Retinal pigment epithelial cell (primary cell): Measurements from ENCODE around the gene MYO18B.
A peak's percentile ranks its signal among the peaks of the same experiment; 100 is the strongest.

Experiments
- DNase-seq: peaks from one replicate; pipeline ENCODE4 v3.0.0-alpha.2; 2010; ENCODE audit warnings: low read depth
- H3K4me3 ChIP-seq: 2 replicates; pipeline ENCODE4 v1.5.1; 2011; ENCODE audit warnings: mild to moderate bottlenecking, low read length, control low read depth, moderate library complexity
- TF ChIP-seq, protein P1 (sequence below): conservative IDR thresholded peaks from 2 replicates; pipeline ENCODE4 v1.5.1; 2011; ENCODE audit warnings: low read depth, low read length, control low read depth, inconsistent platforms

Gene MYO18B

DNA sequence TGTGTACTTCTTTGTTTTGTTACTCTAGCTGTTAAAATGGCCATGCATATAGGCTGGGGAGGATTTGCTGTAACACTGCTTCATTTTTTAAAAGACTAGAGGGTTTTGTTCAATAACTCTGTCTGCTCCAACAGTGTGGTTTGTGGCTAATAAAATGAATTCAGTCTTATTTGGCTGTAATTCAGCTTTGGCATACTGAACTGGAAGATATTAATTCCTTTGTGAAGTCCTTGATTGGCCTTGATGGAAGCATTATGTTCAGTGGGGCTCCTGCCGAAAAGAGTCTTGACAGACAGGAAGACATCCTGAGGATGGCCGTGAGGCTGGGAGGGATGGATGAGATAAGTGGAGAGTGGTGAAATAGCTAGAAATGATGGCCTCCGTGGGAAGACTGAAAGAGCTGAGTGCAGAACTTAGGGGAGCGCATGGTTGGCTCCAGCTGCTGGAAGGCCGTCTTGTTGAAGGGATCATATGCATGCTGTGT, 44.8 kb upstream of the MYO18B start:
- no peak for DNase-seq
- no peak overlapping the region for H3K4me3 ChIP-seq
- TF ChIP-seq, protein P1, sequence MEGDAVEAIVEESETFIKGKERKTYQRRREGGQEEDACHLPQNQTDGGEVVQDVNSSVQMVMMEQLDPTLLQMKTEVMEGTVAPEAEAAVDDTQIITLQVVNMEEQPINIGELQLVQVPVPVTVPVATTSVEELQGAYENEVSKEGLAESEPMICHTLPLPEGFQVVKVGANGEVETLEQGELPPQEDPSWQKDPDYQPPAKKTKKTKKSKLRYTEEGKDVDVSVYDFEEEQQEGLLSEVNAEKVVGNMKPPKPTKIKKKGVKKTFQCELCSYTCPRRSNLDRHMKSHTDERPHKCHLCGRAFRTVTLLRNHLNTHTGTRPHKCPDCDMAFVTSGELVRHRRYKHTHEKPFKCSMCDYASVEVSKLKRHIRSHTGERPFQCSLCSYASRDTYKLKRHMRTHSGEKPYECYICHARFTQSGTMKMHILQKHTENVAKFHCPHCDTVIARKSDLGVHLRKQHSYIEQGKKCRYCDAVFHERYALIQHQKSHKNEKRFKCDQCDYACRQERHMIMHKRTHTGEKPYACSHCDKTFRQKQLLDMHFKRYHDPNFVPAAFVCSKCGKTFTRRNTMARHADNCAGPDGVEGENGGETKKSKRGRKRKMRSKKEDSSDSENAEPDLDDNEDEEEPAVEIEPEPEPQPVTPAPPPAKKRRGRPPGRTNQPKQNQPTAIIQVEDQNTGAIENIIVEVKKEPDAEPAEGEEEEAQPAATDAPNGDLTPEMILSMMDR, result no peak

DNA sequence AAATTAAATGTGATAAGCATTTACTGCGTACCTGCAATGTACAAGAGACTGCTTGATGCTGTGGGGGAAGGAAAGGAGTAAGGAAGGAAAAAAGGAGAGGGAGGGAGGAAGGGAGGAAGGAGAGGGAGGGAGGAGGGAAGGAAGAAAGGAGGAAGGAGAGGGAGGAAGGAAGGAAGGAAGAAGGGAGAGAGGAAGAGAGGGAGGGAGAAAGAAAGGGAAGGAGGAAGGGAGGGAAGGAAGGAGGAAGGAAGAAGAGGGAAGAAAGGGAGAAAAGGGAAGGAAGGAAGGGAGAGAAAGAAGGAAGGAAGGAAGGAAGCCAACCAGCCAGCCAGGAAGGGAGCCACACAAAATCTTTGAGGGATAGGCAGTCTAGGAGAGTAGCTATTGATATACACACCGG, 44.0 kb upstream of the MYO18B start:
- TF ChIP-seq, protein P1, result no peak
- no peak overlapping the region for H3K4me3 ChIP-seq
- DNase-seq, result no peak

DNA sequence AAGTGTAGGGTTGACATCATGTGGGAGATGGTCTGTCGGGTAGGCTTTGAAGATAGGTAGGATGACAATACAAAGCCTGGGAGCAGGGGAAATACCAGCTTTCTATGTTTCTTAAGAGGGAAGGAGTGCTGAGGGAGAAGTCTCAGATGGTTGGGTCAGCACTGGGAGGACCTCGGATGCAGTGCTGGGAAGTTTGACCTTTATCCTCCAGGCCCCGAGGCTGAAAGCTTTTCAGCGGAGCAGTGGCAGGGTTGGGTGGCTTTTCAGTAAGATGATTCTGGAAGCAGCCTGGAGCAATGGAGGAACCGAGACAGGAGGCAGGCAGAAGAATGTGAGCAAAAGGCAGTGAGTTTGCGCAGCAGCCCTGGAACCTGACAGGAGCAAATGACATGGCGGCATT, 43.5 kb upstream of the MYO18B start:
- no peak for DNase-seq
- H3K4me3 ChIP-seq, result no peak overlapping the region
- TF ChIP-seq, protein P1, result no peak

DNA sequence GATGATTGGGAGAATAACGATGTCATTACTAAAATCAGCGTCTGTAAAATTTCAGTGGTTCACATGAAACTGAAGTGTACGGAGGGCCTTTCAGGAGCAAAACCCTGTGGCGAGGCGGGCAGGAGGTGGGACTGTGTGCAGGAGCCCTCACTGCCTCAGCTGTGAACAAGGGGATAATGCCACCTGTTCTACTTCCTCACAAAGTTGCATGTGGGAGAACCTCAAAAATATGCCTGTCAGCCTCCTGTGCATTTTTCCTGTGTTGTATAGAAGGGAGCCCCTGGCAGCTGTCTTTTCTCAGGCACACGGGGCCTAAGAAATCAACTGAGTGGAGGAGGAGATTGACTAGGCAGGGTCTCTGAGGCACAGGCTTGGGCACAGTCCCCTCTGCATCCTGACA, 43.0 kb upstream of the MYO18B start:
- no peak for DNase-seq
- TF ChIP-seq, protein P1, result no peak
- H3K4me3 ChIP-seq, result no peak overlapping the region

DNA sequence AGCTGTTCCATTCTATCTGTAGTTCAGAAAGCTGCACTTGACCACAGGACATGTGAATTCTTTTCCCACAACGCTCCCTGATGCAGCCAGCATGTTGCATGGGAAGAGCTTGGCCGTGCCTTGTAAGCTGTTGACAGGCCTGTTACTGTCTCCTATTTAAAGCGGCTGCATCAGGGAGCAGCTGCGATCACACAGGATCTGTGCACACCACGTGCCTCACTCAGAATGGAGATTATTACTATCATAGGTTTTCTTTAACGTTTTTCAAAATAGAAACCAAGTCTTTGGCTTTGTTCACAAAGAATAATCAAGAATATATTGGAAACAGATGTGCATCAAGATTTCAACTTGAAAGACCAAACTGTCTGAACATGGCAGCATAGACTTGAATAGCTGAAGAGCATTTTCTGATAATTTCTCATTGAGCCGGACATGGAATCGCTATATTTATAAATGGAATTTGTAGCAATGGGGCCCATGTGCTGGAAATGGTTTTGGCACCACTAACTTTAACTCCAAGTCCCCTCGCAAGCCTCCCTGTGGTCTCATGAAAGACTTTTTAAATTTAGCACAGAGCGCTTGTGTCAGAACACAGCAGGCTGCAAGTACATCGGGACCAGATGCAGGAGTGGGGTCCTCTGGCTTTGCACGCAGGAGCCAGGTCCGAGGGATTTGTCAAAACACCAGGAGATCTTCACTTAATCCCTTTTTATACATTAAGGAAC, 40.8 kb upstream of the MYO18B start:
- DNase-seq, result no peak
- no peak overlapping the region for H3K4me3 ChIP-seq
- TF ChIP-seq, protein P1, result no peak

DNA sequence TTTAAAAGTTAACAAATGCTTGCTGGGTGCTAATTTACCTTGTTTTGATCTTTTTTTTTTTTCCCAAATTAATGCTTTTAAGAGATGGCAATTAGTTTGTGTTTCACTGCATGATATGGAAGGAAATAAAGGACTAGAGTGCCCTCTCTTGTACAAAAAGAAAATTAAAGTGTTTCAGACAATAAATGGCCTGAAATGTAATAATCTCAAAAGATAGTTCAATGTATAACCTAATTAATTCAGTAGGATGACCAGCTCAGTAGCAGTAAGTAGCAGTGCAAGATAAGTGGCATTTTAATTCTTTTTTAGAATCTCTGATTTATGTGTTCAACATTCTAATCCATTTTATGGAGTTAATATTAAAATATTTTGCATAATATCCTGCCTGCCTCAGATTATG, 39.9 kb upstream of the MYO18B start:
- TF ChIP-seq, protein P1, result peak; percentile 32
- H3K4me3 ChIP-seq, result no peak overlapping the region
- DNase-seq, result no peak

DNA sequence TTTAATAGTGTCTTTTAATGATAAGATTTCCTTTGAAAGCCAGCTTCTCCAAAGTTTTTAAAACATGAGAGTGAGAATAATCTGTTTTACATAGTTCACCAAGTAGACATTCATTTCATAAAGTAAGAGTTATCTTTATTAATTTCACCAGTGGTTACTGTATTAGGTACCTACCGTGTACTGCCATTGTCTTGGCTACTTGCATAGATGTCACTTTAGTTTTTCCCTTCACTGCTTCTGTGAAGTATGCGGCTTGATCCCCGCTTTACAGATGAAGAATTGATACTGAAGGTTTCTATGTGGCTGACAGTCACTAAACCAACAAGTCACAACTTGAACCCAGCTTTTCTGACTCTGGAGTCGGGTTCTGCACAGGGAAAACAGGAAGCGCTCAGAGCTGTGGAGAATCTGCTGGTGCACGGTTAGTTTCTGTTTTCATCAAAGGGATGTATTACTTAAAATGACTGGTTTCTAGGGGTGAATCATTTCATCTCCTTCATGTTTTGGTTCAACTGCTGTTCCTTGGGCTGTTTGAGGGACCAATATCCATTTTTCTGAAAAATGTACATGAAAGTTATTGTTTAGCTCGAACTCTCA, 39.3 kb upstream of the MYO18B start:
- TF ChIP-seq, protein P1, result no peak
- no peak for DNase-seq
- no peak overlapping the region for H3K4me3 ChIP-seq
